Trophoblast cell (in vitro differentiated cells and primary cell): ENCODE data around the gene GRK4.

ENCODE experiments used
- DNase-seq, 2 donors: peaks; one replicate each; pipeline ENCODE4 v3.0.0-alpha.2; 2016
- H2AFZ ChIP-seq: 2 replicates; pipeline ENCODE4 v1.6.1; 2013; ENCODE audit warnings: low read length, moderate library complexity, mild to moderate bottlenecking; ENCODE audit not compliant: insufficient read depth, poor library complexity
- H2AK5ac ChIP-seq: 2 replicates; pipeline ENCODE4 v1.6.1; 2013; ENCODE audit warnings: mild to moderate bottlenecking, low read length
- H2BK120ac ChIP-seq: 2 replicates; pipeline ENCODE4 v1.6.1; 2013; ENCODE audit warnings: low read length, mild to moderate bottlenecking, moderate library complexity; ENCODE audit not compliant: insufficient read depth, poor library complexity
- H2BK12ac ChIP-seq: 2 replicates; pipeline ENCODE4 v1.6.1; 2013; ENCODE audit warnings: mild to moderate bottlenecking, low read length, moderate library complexity
- H2BK5ac ChIP-seq: 2 replicates; pipeline ENCODE4 v1.6.1; 2013; ENCODE audit warnings: low read length, low read depth, moderate library complexity, mild to moderate bottlenecking; ENCODE audit not compliant: poor library complexity
- H3K14ac ChIP-seq: 2 replicates; pipeline ENCODE4 v1.6.1; 2013; ENCODE audit warnings: mild to moderate bottlenecking, low read length
- H3K18ac ChIP-seq: 2 replicates; pipeline ENCODE4 v1.6.1; 2013; ENCODE audit warnings: mild to moderate bottlenecking, low read length
- H3K23ac ChIP-seq: 2 replicates; pipeline ENCODE4 v1.6.1; 2013; ENCODE audit warnings: low read length
- H3K27ac ChIP-seq: 2 replicates; pipeline ENCODE4 v1.5.1; 2013; ENCODE audit warnings: low read depth, mild to moderate bottlenecking, inconsistent platforms, low read length, moderate library complexity
- H3K27me3 ChIP-seq: 2 replicates; pipeline ENCODE4 v1.6.1; 2013; ENCODE audit warnings: inconsistent platforms, mild to moderate bottlenecking, low read length, moderate library complexity; ENCODE audit not compliant: insufficient read depth
- H3K36me3 ChIP-seq, 2 experiments: 1 replicate in 1 of 2; 2 replicates in 1 of 2; pipeline ENCODE4 v1.6.1; 2013; ENCODE audit warnings: low read length in 2 of 2, mild to moderate bottlenecking in 2 of 2, moderate library complexity in 1 of 2; ENCODE audit not compliant: insufficient read depth in 2 of 2, control insufficient read depth in 1 of 2
- H3K4ac ChIP-seq: 2 replicates; pipeline ENCODE4 v1.6.1; 2013; ENCODE audit warnings: low read depth, mild to moderate bottlenecking, low read length, moderate library complexity
- H3K4me1 ChIP-seq, 2 experiments: 1 replicate in 1 of 2; 2 replicates in 1 of 2; pipeline ENCODE4 v1.6.1; 2013; ENCODE audit warnings: low read length in 2 of 2, mild to moderate bottlenecking in 2 of 2, moderate library complexity in 1 of 2; ENCODE audit not compliant: insufficient read depth in 2 of 2, control insufficient read depth in 1 of 2
- H3K4me2 ChIP-seq: 2 replicates; pipeline ENCODE4 v1.6.1; 2013; ENCODE audit warnings: inconsistent platforms, mild to moderate bottlenecking, low read length, moderate library complexity
- H3K4me3 ChIP-seq: 2 replicates; pipeline ENCODE4 v1.5.1; 2013; ENCODE audit warnings: mild to moderate bottlenecking, low read depth, low read length, inconsistent platforms
- H3K79me1 ChIP-seq: one replicate; pipeline ENCODE4 v1.6.1; 2013; ENCODE audit warnings: low read length
- H3K79me2 ChIP-seq: 2 replicates; pipeline ENCODE4 v1.6.1; 2013; ENCODE audit warnings: low read length, mild to moderate bottlenecking; ENCODE audit not compliant: control insufficient read depth, insufficient read depth, poor library complexity
- H3K9ac ChIP-seq: 2 replicates; pipeline ENCODE4 v1.6.1; 2013; ENCODE audit warnings: mild to moderate bottlenecking, low read length
- H3K9me3 ChIP-seq: 2 replicates; pipeline ENCODE4 v1.6.1; 2013; ENCODE audit warnings: low read depth, mild to moderate bottlenecking, control low read depth, inconsistent platforms, low read length; ENCODE audit not compliant: insufficient read depth
- H4K12ac ChIP-seq: 2 replicates; pipeline ENCODE4 v1.6.1; 2013; ENCODE audit warnings: low read depth, mild to moderate bottlenecking, low read length, moderate library complexity
- H4K8ac ChIP-seq: 2 replicates; pipeline ENCODE4 v1.6.1; 2013; ENCODE audit warnings: low read depth, mild to moderate bottlenecking, low read length, moderate library complexity
- H4K91ac ChIP-seq: one replicate; pipeline ENCODE4 v1.6.1; 2013; ENCODE audit warnings: low read depth, mild to moderate bottlenecking, low read length, moderate library complexity
- WGBS: extraction: QIAGEN DNeasy Blood & Tissue Kit; methylation state at CpG from one replicate; pipeline ENCODE4 v1.1.7; 2013; ENCODE audit warnings: missing lambda C conversion rate; ENCODE audit not compliant: insufficient read length, insufficient coverage; ENCODE audit errors: extremely low coverage; 5-methylcytosine and 5-hydroxymethylcytosine counted together

GRK4 gene

DNA sequence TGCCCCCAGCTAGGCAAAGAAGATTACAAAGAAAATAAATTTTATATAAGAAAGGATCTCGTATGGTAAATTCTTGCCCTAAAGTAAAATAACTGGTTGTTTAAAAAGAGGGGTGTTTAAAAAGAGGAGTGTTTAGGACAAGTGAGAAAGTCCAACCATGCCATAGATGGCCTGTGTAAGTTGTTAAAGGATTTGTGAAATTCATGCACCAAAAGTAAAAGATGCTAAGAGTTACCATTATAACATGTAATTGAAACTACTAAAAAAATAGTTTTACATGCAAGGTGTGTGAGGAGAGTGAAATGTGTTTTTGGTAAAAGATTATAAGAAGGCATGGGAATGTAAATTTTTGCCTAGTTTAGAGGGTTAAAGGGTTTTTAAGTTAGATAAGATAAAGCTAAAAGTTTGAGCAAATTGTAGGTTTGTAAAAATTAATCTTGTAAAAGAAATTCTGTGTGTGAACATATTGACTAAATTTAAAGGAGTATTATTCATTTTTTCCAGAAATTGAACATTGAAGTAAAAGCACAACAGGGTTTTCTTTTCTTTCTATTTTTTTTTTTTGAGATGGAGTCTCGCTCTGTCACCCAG, 90.9 kb downstream of the GRK4 start:
- H3K23ac ChIP-seq = no peak overlapping the region
- H2BK120ac ChIP-seq = no peak overlapping the region
- H4K12ac ChIP-seq = no peak overlapping the region
- H2AK5ac ChIP-seq = no peak overlapping the region
- no peak overlapping the region for H3K4ac ChIP-seq
- no peak for DNase-seq
- H3K79me2 ChIP-seq = no peaks in the 10 kb centered on the region
- no peak overlapping the region for H3K4me3 ChIP-seq
- no peak overlapping the region for H2BK5ac ChIP-seq
- no peaks in the 10 kb centered on the region for H3K27me3 ChIP-seq
- H2AFZ ChIP-seq = no peak overlapping the region
- H3K4me2 ChIP-seq = no peak overlapping the region
- H3K9me3 ChIP-seq = peaks cover 6% of the 10 kb centered on the region
- no peaks in the 10 kb centered on the region for H3K79me1 ChIP-seq
- no peaks in the 10 kb centered on the region for H3K36me3 ChIP-seq
- H2BK12ac ChIP-seq = no peak overlapping the region
- H3K18ac ChIP-seq = no peak overlapping the region
- no peak overlapping the region for H3K27ac ChIP-seq
- H3K14ac ChIP-seq = no peak overlapping the region
- no peaks in the 10 kb centered on the region for H3K4me1 ChIP-seq
- H4K8ac ChIP-seq = no peak overlapping the region
- no peak overlapping the region for H4K91ac ChIP-seq
- no CpG with 5 or more reads among the region's 2 CpGs for WGBS
- no peak overlapping the region for H3K9ac ChIP-seq

DNA sequence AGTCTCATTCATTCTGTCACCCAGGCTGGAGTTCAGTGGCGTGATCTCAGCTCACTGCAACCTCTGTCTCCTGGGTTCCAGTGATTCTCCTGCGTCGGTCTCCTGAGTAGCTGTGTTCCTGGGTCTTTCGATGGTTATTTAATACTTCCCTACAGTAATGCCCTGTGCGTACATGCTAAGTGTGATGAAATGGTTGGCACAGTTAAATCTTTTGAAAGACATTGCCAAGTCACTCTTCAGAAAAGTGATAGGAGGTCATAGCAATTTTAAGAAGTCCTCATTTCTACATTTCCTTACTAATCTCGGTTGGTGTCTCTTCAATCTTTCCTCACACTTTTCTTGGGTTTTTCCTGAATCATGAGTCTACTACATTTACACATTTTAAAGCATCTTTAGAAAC, 96.6 kb downstream of the GRK4 start:
- H2BK12ac ChIP-seq = no peak overlapping the region
- no CpG with 5 or more reads among the region's 6 CpGs for WGBS
- no peaks in the 10 kb centered on the region for H3K27me3 ChIP-seq
- no peak overlapping the region for H3K4me3 ChIP-seq
- no peaks in the 10 kb centered on the region for H3K79me2 ChIP-seq
- H3K27ac ChIP-seq = no peak overlapping the region
- no peak overlapping the region for H3K18ac ChIP-seq
- H2AK5ac ChIP-seq = no peak overlapping the region
- no peak overlapping the region for H3K23ac ChIP-seq
- no peak overlapping the region for H3K14ac ChIP-seq
- no peak overlapping the region for H3K9ac ChIP-seq
- no peak overlapping the region for H2AFZ ChIP-seq
- H3K4ac ChIP-seq = no peak overlapping the region
- no peak overlapping the region for H2BK120ac ChIP-seq
- no peak overlapping the region for H4K12ac ChIP-seq
- H3K79me1 ChIP-seq = no peaks in the 10 kb centered on the region
- H3K36me3 ChIP-seq = no peaks in the 10 kb centered on the region
- no peak overlapping the region for H4K8ac ChIP-seq
- no peak for DNase-seq
- H3K9me3 ChIP-seq = peaks cover under 1% of the 10 kb centered on the region
- H2BK5ac ChIP-seq = no peak overlapping the region
- H3K4me1 ChIP-seq = no peaks in the 10 kb centered on the region
- no peak overlapping the region for H4K91ac ChIP-seq
- no peak overlapping the region for H3K4me2 ChIP-seq

GRCh38 chr4:3060946-3061345, 97.6 kb downstream of the GRK4 start:
- Histone ChIP-seq H3K14ac (no peak overlapping the region), H3K4ac (no peak overlapping the region), H3K9me3 (no peaks in the 10 kb centered on the region), H2BK12ac (no peak overlapping the region), H3K4me3 (no peak overlapping the region), H3K79me2 (no peaks in the 10 kb centered on the region), H3K79me1 (no peaks in the 10 kb centered on the region), H3K4me2 (no peak overlapping the region), H3K27ac (no peak overlapping the region), H2BK120ac (no peak overlapping the region), H3K9ac (no peak overlapping the region), H2AK5ac (no peak overlapping the region), H2AFZ (no peak overlapping the region), H3K36me3 (no peaks in the 10 kb centered on the region), H4K91ac (no peak overlapping the region), H2BK5ac (no peak overlapping the region), H3K27me3 (no peaks in the 10 kb centered on the region), H4K12ac (no peak overlapping the region), H3K4me1 (no peaks in the 10 kb centered on the region), H4K8ac (no peak overlapping the region), H3K23ac (no peak overlapping the region), H3K18ac (no peak overlapping the region)
- DNase-seq = no peak
- WGBS = no CpG with 5 or more reads among the region's 6 CpGs

GRCh38 chr4:3062471-3062870, 99.1 kb downstream of the GRK4 start:
- Histone ChIP-seq H2AFZ (no peak overlapping the region), H4K91ac (no peak overlapping the region), H4K12ac (no peak overlapping the region), H3K36me3 (no peaks in the 10 kb centered on the region), H2AK5ac (no peak overlapping the region), H3K79me2 (no peaks in the 10 kb centered on the region), H3K27me3 (no peaks in the 10 kb centered on the region), H3K4me2 (no peak overlapping the region), H2BK120ac (no peak overlapping the region), H2BK5ac (no peak overlapping the region), H4K8ac (no peak overlapping the region), H3K27ac (no peak overlapping the region), H3K4ac (no peak overlapping the region), H3K9ac (no peak overlapping the region), H2BK12ac (no peak overlapping the region), H3K14ac (no peak overlapping the region), H3K18ac (no peak overlapping the region), H3K4me1 (no peaks in the 10 kb centered on the region), H3K9me3 (no peaks in the 10 kb centered on the region), H3K4me3 (no peak overlapping the region), H3K23ac (no peak overlapping the region), H3K79me1 (no peaks in the 10 kb centered on the region)
- DNase-seq = no peak
- no CpG with 5 or more reads among the region's 12 CpGs for whole genome bisulfite sequencing
